Mesenchymal stem cell (in vitro differentiated cells and primary cell): Measurements from ENCODE around the gene DGKD.
A peak's percentile ranks its signal among the peaks of the same experiment; 100 is the strongest.

Experiments used
- DNase-seq: peaks from one replicate; pipeline ENCODE4 v3.0.0-alpha.2; 2013
- H2AFZ ChIP-seq: one replicate; pipeline ENCODE4 v1.6.1; 2013; ENCODE audit warnings: low read depth, mild to moderate bottlenecking, control low read depth, inconsistent platforms, low read length, moderate library complexity
- H2AK5ac ChIP-seq: 2 replicates; pipeline ENCODE4 v1.6.1; 2013; ENCODE audit warnings: low read length, moderate library complexity, mild to moderate bottlenecking, inconsistent platforms; ENCODE audit not compliant: severe bottlenecking
- H2BK120ac ChIP-seq: one replicate; pipeline ENCODE4 v1.6.1; 2013; ENCODE audit warnings: low read depth, mild to moderate bottlenecking, inconsistent platforms, low read length, moderate library complexity
- H2BK12ac ChIP-seq, 2 experiments: one replicate each; pipeline ENCODE4 v1.6.1; 2013; ENCODE audit warnings: inconsistent platforms in 2 of 2, low read length in 2 of 2, mild to moderate bottlenecking in 2 of 2, moderate library complexity in 2 of 2, control low read depth in 1 of 2
- H2BK15ac ChIP-seq: one replicate; pipeline ENCODE4 v1.6.1; 2013; ENCODE audit warnings: mild to moderate bottlenecking, low read depth, inconsistent platforms; ENCODE audit not compliant: poor library complexity, severe bottlenecking
- H2BK5ac ChIP-seq: 2 replicates; pipeline ENCODE4 v1.6.1; 2013; ENCODE audit warnings: low read depth, mild to moderate bottlenecking, low read length, control low read depth, inconsistent platforms; ENCODE audit not compliant: poor library complexity, severe bottlenecking
- H3K14ac ChIP-seq, 2 experiments: one replicate each; pipeline ENCODE4 v1.6.1; 2013; ENCODE audit warnings: inconsistent platforms in 2 of 2, low read length in 2 of 2, control low read depth in 1 of 2, mild to moderate bottlenecking in 1 of 2, moderate library complexity in 1 of 2
- H3K18ac ChIP-seq, 2 experiments: one replicate each; pipeline ENCODE4 v1.6.1; 2013; ENCODE audit warnings: inconsistent platforms in 2 of 2, low read length in 2 of 2, control low read depth in 1 of 2, low read depth in 1 of 2, mild to moderate bottlenecking in 1 of 2
- H3K23ac ChIP-seq, 2 experiments: one replicate each; pipeline ENCODE4 v1.6.1; 2013; ENCODE audit warnings: inconsistent platforms in 2 of 2, low read length in 2 of 2, mild to moderate bottlenecking in 2 of 2, moderate library complexity in 2 of 2, control low read depth in 1 of 2
- H3K27ac ChIP-seq: 2 replicates; pipeline ENCODE4 v1.5.1; 2013; ENCODE audit warnings: mild to moderate bottlenecking, moderate library complexity, low read length, control low read depth, inconsistent platforms; ENCODE audit not compliant: poor library complexity, severe bottlenecking
- H3K27me3 ChIP-seq, 2 experiments: 2 replicates each; pipeline versions ENCODE4 v1.6.1 to v1.7.0; 2013; ENCODE audit warnings: low read length in 2 of 2, mild to moderate bottlenecking in 2 of 2, moderate library complexity in 2 of 2, control low read depth in 1 of 2, inconsistent platforms in 1 of 2; ENCODE audit not compliant: control insufficient read depth in 1 of 2, insufficient read depth in 1 of 2
- H3K36me3 ChIP-seq, 2 experiments: 2 replicates each; pipeline versions ENCODE4 v1.6.1 to v1.7.0; 2013; ENCODE audit warnings: low read length in 2 of 2, control low read depth in 1 of 2, inconsistent platforms in 1 of 2, low read depth in 1 of 2, mild to moderate bottlenecking in 1 of 2; ENCODE audit not compliant: insufficient read depth in 2 of 2, control insufficient read depth in 1 of 2
- H3K4ac ChIP-seq, 2 experiments: one replicate each; pipeline ENCODE4 v1.6.1; 2013; ENCODE audit warnings: inconsistent platforms in 2 of 2, low read length in 2 of 2, mild to moderate bottlenecking in 2 of 2, moderate library complexity in 2 of 2, control low read depth in 1 of 2, low read depth in 1 of 2
- H3K4me1 ChIP-seq: 2 replicates; pipeline ENCODE4 v1.6.1; 2013; ENCODE audit warnings: low read depth, low read length, control low read depth; ENCODE audit not compliant: control insufficient read depth, insufficient read depth
- H3K4me2 ChIP-seq: 2 replicates; pipeline ENCODE4 v1.6.1; 2013; ENCODE audit warnings: low read length, mild to moderate bottlenecking, inconsistent platforms; ENCODE audit not compliant: poor library complexity, severe bottlenecking
- H3K4me3 ChIP-seq, 2 experiments: 2 replicates each; pipeline versions ENCODE4 v1.5.1 to v1.7.0; 2013; ENCODE audit warnings: low read length in 2 of 2, mild to moderate bottlenecking in 2 of 2, control low read depth in 1 of 2, low read depth in 1 of 2; ENCODE audit not compliant: insufficient read depth in 1 of 2
- H3K79me1 ChIP-seq: replicated peaks from 2 replicates; pipeline ENCODE4 v1.6.1; 2013; ENCODE audit warnings: mild to moderate bottlenecking, control low read depth, low read length, inconsistent platforms; ENCODE audit not compliant: poor library complexity, severe bottlenecking
- H3K9ac ChIP-seq: 2 replicates; pipeline ENCODE4 v1.7.0; 2013; ENCODE audit warnings: mild to moderate bottlenecking, low read length, moderate library complexity
- H3K9me3 ChIP-seq: 2 replicates; pipeline ENCODE4 v1.7.0; 2013; ENCODE audit warnings: mild to moderate bottlenecking, low read length; ENCODE audit not compliant: control insufficient read depth
- H4K8ac ChIP-seq: one replicate; pipeline ENCODE4 v1.6.1; 2013; ENCODE audit warnings: inconsistent platforms, mild to moderate bottlenecking, low read length, moderate library complexity
- H4K91ac ChIP-seq: one replicate; pipeline ENCODE4 v1.6.1; 2013; ENCODE audit warnings: mild to moderate bottlenecking, low read length, inconsistent platforms
- WGBS: methylation state at CpG from one replicate; pipeline ENCODE4 v1.1.7; 2013; ENCODE audit warnings: mixed read lengths; 5-methylcytosine and 5-hydroxymethylcytosine counted together

DGKD gene

DNA sequence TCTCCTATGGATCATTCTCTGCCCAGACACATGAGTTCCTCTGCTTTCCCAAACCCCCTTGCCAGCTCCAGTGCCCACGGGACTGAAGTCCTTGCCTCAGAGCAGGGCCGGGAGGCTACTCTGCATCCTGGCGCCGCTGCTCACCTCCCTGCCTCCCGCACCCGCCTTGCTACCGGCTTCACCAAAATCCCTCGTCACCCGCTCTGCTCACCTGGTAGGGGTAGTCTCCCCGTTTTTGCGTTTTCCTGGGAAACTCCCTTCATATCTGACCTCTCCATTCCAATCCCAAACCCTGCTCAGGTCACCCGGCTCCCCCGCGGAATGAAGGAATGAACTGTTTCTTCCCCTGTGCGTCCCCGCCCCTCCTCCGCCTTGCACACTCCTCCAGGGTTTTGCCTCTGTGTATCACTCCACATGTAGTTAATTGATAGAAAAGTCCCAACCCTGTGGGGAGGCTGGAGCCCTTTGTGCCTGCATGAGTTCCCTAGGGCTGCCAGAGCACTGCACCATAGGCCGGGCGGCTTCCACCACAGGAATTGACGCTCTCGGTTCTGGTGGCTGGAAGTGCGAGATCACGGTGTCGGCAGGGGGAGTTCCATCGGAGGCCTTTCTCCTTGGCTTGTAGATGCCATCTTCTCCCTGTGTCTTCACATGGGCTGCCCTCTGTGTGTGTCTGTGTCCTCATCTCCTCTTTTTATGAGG lies 2.0 kb upstream of the DGKD start:
- DNase-seq: no peak
- Histone ChIP-seq H3K4me2 (no peak overlapping the region), H3K4ac (no peak overlapping the region)

DNA sequence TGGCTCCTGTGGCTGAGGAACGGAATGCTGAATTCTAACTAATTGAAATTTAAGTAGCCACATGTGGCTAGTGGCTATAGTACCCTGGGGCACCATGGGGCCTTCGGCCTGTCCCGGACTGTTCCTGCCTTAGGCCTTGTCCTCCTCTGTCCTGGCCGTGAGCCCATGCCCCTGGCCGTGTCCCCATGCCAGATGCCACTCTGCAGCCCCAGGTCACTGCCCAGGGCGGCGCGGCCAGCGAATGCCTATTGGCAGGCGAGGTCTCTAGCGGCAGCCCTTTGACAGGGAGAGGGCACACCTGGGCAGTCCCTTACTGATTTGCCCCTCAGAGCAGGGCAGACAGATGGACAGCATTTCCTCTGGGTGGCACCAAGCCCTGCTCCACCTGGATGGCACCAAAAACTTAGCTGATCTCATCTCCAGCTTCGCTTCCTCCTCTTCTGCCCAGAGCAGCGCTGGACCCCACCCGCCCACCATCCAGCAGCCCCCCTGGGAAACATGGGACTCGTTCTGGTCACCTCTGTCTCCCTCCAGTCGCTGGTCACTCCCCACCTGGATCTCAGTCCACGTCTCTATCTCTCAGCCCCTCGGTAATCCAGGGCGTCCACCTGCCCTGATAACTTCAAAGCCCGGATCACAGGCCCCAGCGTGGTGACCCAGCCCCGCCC lies 1.1 kb upstream of the DGKD start:
- Histone ChIP-seq H2BK12ac (peak overlapping the region in 1 of 2 experiments; percentile 37), H3K36me3 (no peaks in the 10 kb centered on the region), H2BK120ac (no peak overlapping the region), H3K9me3 (no peaks in the 10 kb centered on the region), H2AK5ac (peak overlapping the region; percentile 20), H3K4me2 (peak overlapping the region; percentile 64), H3K4me1 (peaks cover 18% of the 10 kb centered on the region), H3K4ac (no peak overlapping the region), H3K27me3 (peaks cover 0 to 8% of the 10 kb centered on the region in 2 experiments), H3K14ac (peak overlapping the region in 1 of 2 experiments; percentile 27), H4K8ac (peak overlapping the region; percentile 95), H2AFZ (no peak overlapping the region), H3K79me1 (peaks cover 24% of the 10 kb centered on the region), H2BK15ac (no peak overlapping the region), H3K18ac (peak overlapping the region; percentile 2 to 76), H3K9ac (peak overlapping the region; percentile 81), H3K4me3 (peak overlapping the region in 1 of 2 experiments; percentile 77), H3K27ac (no peak overlapping the region), H4K91ac (no peak overlapping the region), H3K23ac (no peak overlapping the region), H2BK5ac (no peak overlapping the region)
- 76% methylated on average over 22 of the region's 22 CpGs for WGBS
- no peak for DNase-seq

More for the DNA sequence above, 2.0 kb upstream of the DGKD start:
- H3K14ac ChIP-seq: no peak overlapping the region
- H3K9me3 ChIP-seq: no peaks in the 10 kb centered on the region
- no peak overlapping the region for H2BK5ac ChIP-seq
- H2AFZ ChIP-seq: no peak overlapping the region
- peaks cover 20% of the 10 kb centered on the region for H3K4me1 ChIP-seq
- no peak overlapping the region for H3K27ac ChIP-seq
- no peak overlapping the region for H3K4me3 ChIP-seq
- peak overlapping the region; percentile 3 for H2AK5ac ChIP-seq
- H2BK12ac ChIP-seq: no peak overlapping the region
- peaks cover 21% of the 10 kb centered on the region for H3K79me1 ChIP-seq
- H4K8ac ChIP-seq: no peak overlapping the region
- no peak overlapping the region for H2BK120ac ChIP-seq
- H3K36me3 ChIP-seq: no peaks in the 10 kb centered on the region
- H3K27me3 ChIP-seq: peaks cover 0 to 14% of the 10 kb centered on the region in 2 experiments
- H3K9ac ChIP-seq: no peak overlapping the region
- H3K23ac ChIP-seq: no peak overlapping the region
- H3K18ac ChIP-seq: no peak overlapping the region
- H4K91ac ChIP-seq: peak overlapping the region; percentile 65
- WGBS: 98% methylated on average over 24 of the region's 25 CpGs
- no peak overlapping the region for H2BK15ac ChIP-seq

DNA sequence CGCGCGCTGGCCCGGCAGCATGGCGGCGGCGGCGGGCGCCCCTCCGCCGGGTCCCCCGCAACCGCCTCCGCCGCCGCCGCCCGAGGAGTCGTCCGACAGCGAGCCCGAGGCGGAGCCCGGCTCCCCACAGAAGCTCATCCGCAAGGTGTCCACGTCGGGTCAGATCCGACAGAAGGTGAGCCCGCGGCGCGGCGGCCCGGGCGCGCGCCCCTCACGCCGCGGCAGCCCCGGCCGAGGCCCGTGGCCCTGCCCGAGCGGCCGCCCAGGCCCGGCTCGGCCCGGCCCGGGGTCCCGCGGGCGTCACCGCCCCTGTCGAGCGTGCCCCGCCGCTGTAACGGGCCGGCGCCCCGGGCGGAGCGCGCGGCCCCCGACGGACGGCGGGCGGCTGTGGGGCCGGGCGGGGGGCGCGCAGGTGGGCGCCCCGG lies 218 bp downstream of the DGKD start:
- Histone ChIP-seq H3K9ac (no peak overlapping the region), H3K4ac (no peak overlapping the region), H2BK5ac (no peak overlapping the region), H3K23ac (no peak overlapping the region), H3K9me3 (no peaks in the 10 kb centered on the region), H2AK5ac (no peak overlapping the region), H4K91ac (no peak overlapping the region), H3K36me3 (no peaks in the 10 kb centered on the region), H4K8ac (peak overlapping the region; percentile 66), H2BK12ac (no peak overlapping the region), H2AFZ (peak overlapping the region; percentile 78), H3K18ac (peak overlapping the region in 1 of 2 experiments; percentile 85), H2BK120ac (no peak overlapping the region), H3K14ac (no peak overlapping the region), H3K4me1 (peaks cover 13% of the 10 kb centered on the region), H2BK15ac (peak overlapping the region; percentile 94), H3K4me2 (peak overlapping the region; percentile 89), H3K27me3 (no peaks in the 10 kb centered on the region), H3K27ac (no peak overlapping the region), H3K4me3 (peak overlapping the region; percentile 51 to 91), H3K79me1 (peaks cover 26% of the 10 kb centered on the region)
- under 1% methylated on average over 16 of the region's 77 CpGs for WGBS
- no peak for DNase-seq

DNA sequence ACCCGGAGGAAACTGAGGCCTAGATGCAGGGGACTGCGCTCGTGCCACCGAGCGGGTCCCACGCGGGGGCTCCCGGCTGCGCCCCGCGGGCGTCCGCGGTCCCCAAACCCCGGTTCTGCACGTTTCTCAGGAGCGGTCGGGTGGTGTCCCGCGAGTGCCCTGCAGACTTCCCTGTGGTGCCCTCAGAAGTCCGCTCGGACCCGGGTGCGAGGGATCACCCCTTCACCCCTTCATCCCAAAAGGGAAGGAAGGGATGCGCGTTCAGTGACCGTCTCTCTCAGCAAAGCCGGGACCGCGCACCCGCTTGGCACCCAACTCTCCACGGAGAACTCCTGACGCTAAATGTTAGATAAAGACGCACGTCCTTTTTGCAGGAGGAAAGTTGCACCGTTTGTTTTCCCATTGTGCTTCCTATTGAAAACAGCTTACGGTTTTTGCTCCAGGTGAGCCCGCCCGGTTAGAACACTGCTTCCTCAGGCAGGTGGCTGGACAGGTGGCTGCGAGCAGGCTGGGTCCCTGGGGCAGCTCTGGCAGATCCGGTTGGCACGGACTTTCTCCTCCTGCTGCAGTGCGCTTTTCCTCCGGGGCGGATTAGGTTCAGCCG lies 779 bp downstream of the DGKD start:
- peak; percentile 21 for DNase-seq
- no peak overlapping the region for H4K8ac ChIP-seq
- H3K4me2 ChIP-seq: peak overlapping the region; percentile 89
- no peaks in the 10 kb centered on the region for H3K36me3 ChIP-seq
- H3K4me3 ChIP-seq: peak overlapping the region; percentile 85 to 91
- H3K9me3 ChIP-seq: no peaks in the 10 kb centered on the region
- H3K4ac ChIP-seq: no peak overlapping the region
- H3K4me1 ChIP-seq: peaks cover 13% of the 10 kb centered on the region
- peak overlapping the region in 1 of 2 experiments; percentile 69 for H3K18ac ChIP-seq
- peak overlapping the region; percentile 76 for H3K9ac ChIP-seq
- no peak overlapping the region for H2BK12ac ChIP-seq
- H3K14ac ChIP-seq: no peak overlapping the region
- H3K27ac ChIP-seq: no peak overlapping the region
- H3K27me3 ChIP-seq: no peaks in the 10 kb centered on the region
- H3K23ac ChIP-seq: no peak overlapping the region
- H2BK5ac ChIP-seq: no peak overlapping the region
- H2BK120ac ChIP-seq: no peak overlapping the region
- H4K91ac ChIP-seq: no peak overlapping the region
- WGBS: 12% methylated on average over 46 of the region's 46 CpGs
- peaks cover 30% of the 10 kb centered on the region for H3K79me1 ChIP-seq
- H2AFZ ChIP-seq: no peak overlapping the region
- no peak overlapping the region for H2AK5ac ChIP-seq
- H2BK15ac ChIP-seq: no peak overlapping the region
